ENCODE measurements around the gene CRYGC. TPM values are rescaled to one million over a fixed set of nuclear protein-coding genes. Genes with fewer than 3 reads are reported as not detected.

CRYGC gene
- total and polyA plus RNA-seq, 2 experiments from 2014 or later = not detected

GRCh38 chr2:208127090-208127489 is 2.5 kb downstream of the CRYGC start (continued):
- TF ChIP-seq REST (IDR thresholded peaks at IDR 0.05; ENCODE audit: unreplicated experiment) = no peak

- Mint-ChIP-seq H3K4me1 (peaks cover 16% of the 10 kb centered on the region), H3K4me3 (no peak overlapping the region), H3K9me3 (no peaks in the 10 kb centered on the region), H3K27me3 (ENCODE audit: insufficient read depth, low read depth, poor library complexity) (peaks cover 14% of the 10 kb centered on the region), H3K27ac (no peak overlapping the region), H3K36me3 (ENCODE audit: low read depth) (no peaks in the 10 kb centered on the region)
- Histone ChIP-seq H3K4me3 (peak overlapping the region; percentile 52; the same call in 1 of the 2 replicates), H3K4me1 (ENCODE audit: insufficient read depth) (peaks cover 9% of the 10 kb centered on the region; the same call in 1 of the 2 replicates), H3K4me2 (peak overlapping the region; percentile 73; the same call in 1 of the 2 replicates), H3K36me3 (ENCODE audit: insufficient read depth) (no peaks in the 10 kb centered on the region), H3K27me3 (ENCODE audit: insufficient read depth) (no peaks in the 10 kb centered on the region), H4K20me1 (replicated peaks; ENCODE audit: insufficient read depth) (no peaks in the 10 kb centered on the region), H3F3A (replicated peaks; ENCODE audit: low read depth) (0 out of 2 replicates have a peak, but pooled peaks cover 3% of the 10 kb centered on the region), H3K79me2 (replicated peaks; ENCODE audit: insufficient read depth) (no peaks in the 10 kb centered on the region), H3K27ac (ENCODE audit: low read depth) (no peak overlapping the region), H2AFZ (no peak overlapping the region), H3K9me2 (ENCODE audit: insufficient read depth) (no peaks in the 10 kb centered on the region)
- DNase-seq (ENCODE audit: low spot score) (no peak), ATAC-seq (no peak)
- TF ChIP-seq NANOG (IDR thresholded peaks at IDR 0.05; ENCODE audit: borderline replicate concordance) (no peak), REST (IDR thresholded peaks at IDR 0.05; ENCODE audit: unreplicated experiment) (no peak), JUNB (IDR thresholded peaks at IDR 0.05; ENCODE audit: unreplicated experiment) (no peak), EZH2 (IDR thresholded peaks at IDR 0.05; ENCODE audit: low read depth, unreplicated experiment) (no peak), ZNF114 (CRISPR knock-in tag; IDR thresholded peaks at IDR 0.05) (no peak), ZNF331 (CRISPR knock-in tag; IDR thresholded peaks at IDR 0.05; ENCODE audit: low read depth) (no peak), CREB1 (CRISPR knock-in tag; IDR thresholded peaks at IDR 0.05; ENCODE audit: low read depth) (no peak), STAT1 (IDR thresholded peaks at IDR 0.05; ENCODE audit: unreplicated experiment) (no peak), ETS1 (IDR thresholded peaks at IDR 0.05) (no peak), POLR2AphosphoS5 (IDR thresholded peaks at IDR 0.05; ENCODE audit: low read depth) (no peak)
- TF ChIP-seq, protein P1, sequence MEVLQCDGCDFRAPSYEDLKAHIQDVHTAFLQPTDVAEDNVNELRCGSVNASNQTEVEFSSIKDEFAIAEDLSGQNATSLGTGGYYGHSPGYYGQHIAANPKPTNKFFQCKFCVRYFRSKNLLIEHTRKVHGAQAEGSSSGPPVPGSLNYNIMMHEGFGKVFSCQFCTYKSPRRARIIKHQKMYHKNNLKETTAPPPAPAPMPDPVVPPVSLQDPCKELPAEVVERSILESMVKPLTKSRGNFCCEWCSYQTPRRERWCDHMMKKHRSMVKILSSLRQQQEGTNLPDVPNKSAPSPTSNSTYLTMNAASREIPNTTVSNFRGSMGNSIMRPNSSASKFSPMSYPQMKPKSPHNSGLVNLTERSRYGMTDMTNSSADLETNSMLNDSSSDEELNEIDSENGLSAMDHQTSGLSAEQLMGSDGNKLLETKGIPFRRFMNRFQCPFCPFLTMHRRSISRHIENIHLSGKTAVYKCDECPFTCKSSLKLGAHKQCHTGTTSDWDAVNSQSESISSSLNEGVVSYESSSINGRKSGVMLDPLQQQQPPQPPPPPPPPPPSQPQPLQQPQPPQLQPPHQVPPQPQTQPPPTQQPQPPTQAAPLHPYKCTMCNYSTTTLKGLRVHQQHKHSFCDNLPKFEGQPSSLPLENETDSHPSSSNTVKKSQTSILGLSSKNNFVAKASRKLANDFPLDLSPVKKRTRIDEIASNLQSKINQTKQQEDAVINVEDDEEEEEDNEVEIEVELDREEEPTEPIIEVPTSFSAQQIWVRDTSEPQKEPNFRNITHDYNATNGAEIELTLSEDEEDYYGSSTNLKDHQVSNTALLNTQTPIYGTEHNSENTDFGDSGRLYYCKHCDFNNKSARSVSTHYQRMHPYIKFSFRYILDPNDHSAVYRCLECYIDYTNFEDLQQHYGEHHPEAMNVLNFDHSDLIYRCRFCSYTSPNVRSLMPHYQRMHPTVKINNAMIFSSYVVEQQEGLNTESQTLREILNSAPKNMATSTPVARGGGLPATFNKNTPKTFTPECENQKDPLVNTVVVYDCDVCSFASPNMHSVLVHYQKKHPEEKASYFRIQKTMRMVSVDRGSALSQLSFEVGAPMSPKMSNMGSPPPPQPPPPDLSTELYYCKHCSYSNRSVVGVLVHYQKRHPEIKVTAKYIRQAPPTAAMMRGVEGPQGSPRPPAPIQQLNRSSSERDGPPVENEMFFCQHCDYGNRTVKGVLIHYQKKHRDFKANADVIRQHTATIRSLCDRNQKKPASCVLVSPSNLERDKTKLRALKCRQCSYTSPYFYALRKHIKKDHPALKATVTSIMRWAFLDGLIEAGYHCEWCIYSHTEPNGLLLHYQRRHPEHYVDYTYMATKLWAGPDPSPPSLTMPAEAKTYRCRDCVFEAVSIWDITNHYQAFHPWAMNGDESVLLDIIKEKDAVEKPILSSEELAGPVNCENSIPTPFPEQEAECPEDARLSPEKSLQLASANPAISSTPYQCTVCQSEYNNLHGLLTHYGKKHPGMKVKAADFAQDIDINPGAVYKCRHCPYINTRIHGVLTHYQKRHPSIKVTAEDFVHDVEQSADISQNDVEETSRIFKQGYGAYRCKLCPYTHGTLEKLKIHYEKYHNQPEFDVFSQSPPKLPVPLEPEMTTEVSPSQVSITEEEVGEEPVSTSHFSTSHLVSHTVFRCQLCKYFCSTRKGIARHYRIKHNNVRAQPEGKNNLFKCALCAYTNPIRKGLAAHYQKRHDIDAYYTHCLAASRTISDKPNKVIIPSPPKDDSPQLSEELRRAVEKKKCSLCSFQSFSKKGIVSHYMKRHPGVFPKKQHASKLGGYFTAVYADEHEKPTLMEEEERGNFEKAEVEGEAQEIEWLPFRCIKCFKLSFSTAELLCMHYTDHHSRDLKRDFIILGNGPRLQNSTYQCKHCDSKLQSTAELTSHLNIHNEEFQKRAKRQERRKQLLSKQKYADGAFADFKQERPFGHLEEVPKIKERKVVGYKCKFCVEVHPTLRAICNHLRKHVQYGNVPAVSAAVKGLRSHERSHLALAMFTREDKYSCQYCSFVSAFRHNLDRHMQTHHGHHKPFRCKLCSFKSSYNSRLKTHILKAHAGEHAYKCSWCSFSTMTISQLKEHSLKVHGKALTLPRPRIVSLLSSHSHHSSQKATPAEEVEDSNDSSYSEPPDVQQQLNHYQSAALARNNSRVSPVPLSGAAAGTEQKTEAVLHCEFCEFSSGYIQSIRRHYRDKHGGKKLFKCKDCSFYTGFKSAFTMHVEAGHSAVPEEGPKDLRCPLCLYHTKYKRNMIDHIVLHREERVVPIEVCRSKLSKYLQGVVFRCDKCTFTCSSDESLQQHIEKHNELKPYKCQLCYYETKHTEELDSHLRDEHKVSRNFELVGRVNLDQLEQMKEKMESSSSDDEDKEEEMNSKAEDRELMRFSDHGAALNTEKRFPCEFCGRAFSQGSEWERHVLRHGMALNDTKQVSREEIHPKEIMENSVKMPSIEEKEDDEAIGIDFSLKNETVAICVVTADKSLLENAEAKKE (CRISPR knock-in tag; IDR thresholded peaks at IDR 0.05) = no peak
These were observed 4.4 kb downstream of the CRYGC start for GRCh38 chr2:208125251-208125650.
